NCI-H748 (cell line): ENCODE results near the gene CLDN4.
A peak's percentile ranks its signal among the peaks of the same experiment; 100 is the strongest.
"Not testable (repeated sequence)": the region's sequence is repeated elsewhere in the genome, so short reads cannot be mapped to it uniquely, and the experiment has no call there.

ENCODE experiments used
- DNase-seq: peaks from one replicate; lab custom pipeline; 2025; ENCODE audit not compliant: unreplicated experiment; lab: John Stamatoyannopoulos, UW

Gene CLDN4

GRCh38 chr7:73842067-73842976, 11.5 kb downstream of the CLDN4 start, which contains the start of gene METTL27:
METTL27 (minus strand) TSS chr7:73842516; CDS start chr7:73842140, 376 bp downstream.
- DNase-seq = peak; percentile 96

- DNase-seq = no peak
These were observed 13.3 kb downstream of the CLDN4 start for GRCh38 chr7:73844131-73844547.

GRCh38 chr7:73844848-73845460, 14.2 kb downstream of the CLDN4 start:
- DNase-seq = no peak

GRCh38 chr7:73845701-73846195, 15.0 kb downstream of the CLDN4 start:
- DNase-seq = not testable (repeated sequence)

- no peak for DNase-seq
These were observed 17.3 kb downstream of the CLDN4 start for GRCh38 chr7:73847941-73848723.

GRCh38 chr7:73850781-73851207, 20.0 kb downstream of the CLDN4 start:
- no peak for DNase-seq

GRCh38 chr7:73851410-73852338, 20.9 kb downstream of the CLDN4 start:
- DNase-seq = no peak

GRCh38 chr7:73852500-73852899, 21.7 kb downstream of the CLDN4 start:
- DNase-seq = no peak

GRCh38 chr7:73856941-73857340, 26.1 kb downstream of the CLDN4 start:
- no peak for DNase-seq

- no peak for DNase-seq
These were observed 28.0 kb downstream of the CLDN4 start for GRCh38 chr7:73858807-73859206.

GRCh38 chr7:73860859-73861258, 30.1 kb downstream of the CLDN4 start, which contains the start of gene TMEM270:
TMEM270 (plus strand) TSS chr7:73861159; CDS start chr7:73861195, 36 bp downstream.
- DNase-seq = no peak

- DNase-seq = no peak
These were observed 30.5 kb downstream of the CLDN4 start for GRCh38 chr7:73861305-73861704.

- DNase-seq = no peak
These were observed 34.4 kb downstream of the CLDN4 start for GRCh38 chr7:73864981-73865711.

- peak; percentile 35 for DNase-seq
These were observed 35.1 kb downstream of the CLDN4 start for GRCh38 chr7:73865738-73866445.

GRCh38 chr7:73866446-73866767, 35.6 kb downstream of the CLDN4 start:
- DNase-seq = no peak

- no peak for DNase-seq
These were observed 38.4 kb downstream of the CLDN4 start for GRCh38 chr7:73869011-73869798.

GRCh38 chr7:73870041-73870492, 39.3 kb downstream of the CLDN4 start:
- DNase-seq = no peak
